GM18870 (cell line): ENCODE results near the gene IQCM.

ENCODE experiments used
- ATAC-seq: cut with Tn5 transposase; IDR thresholded peaks from one replicate; pipeline ENCODE4 v1.9.1; 2021; ENCODE audit warnings: moderate library complexity; ENCODE audit not compliant: unreplicated experiment

IQCM gene

GRCh38 chr4:149321438-149321837, 494.2 kb downstream of the IQCM start:
- no peak for ATAC-seq

- ATAC-seq = no peak
Observed at GRCh38 chr4:149311076-149311475, 504.6 kb downstream of the IQCM start.

GRCh38 chr4:149306537-149306936, 509.1 kb downstream of the IQCM start:
- peak; percentile 48 for ATAC-seq
